HG03135 (cell line): ENCODE data around the gene DENND2A.
"Not testable (repeated sequence)": the region's sequence is repeated elsewhere in the genome, so short reads cannot be mapped to it uniquely, and the experiment has no call there.

Experiments
- ATAC-seq: cut with Tn5 transposase; IDR thresholded peaks from one replicate; pipeline ENCODE4 v1.9.1; 2021; ENCODE audit warnings: mild to moderate bottlenecking, moderate library complexity; ENCODE audit not compliant: unreplicated experiment

The DENND2A gene

GRCh38 chr7:140674356-140674800, 33.8 kb upstream of the DENND2A start:
- ATAC-seq = peak; percentile 42

DNA sequence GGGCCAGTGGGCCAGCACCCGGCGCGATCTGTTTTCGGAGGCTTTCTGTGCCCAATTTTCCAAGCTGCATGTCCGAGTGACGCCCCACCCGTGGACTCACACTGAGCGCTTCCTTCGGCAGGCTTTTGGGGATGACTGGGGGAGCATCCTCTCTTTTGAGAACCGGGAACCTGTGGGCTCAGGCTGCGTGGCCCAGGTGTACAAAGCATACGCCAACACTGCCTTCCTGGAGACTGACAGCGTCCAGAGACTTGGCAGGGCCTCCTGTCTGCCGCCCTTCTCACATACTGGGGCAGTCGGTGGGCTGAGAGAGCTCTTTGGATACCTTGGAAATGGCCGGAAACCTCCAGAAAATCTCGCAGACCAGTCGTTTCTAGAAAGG, 33.2 kb upstream of the DENND2A start:
- ATAC-seq = no peak

DNA sequence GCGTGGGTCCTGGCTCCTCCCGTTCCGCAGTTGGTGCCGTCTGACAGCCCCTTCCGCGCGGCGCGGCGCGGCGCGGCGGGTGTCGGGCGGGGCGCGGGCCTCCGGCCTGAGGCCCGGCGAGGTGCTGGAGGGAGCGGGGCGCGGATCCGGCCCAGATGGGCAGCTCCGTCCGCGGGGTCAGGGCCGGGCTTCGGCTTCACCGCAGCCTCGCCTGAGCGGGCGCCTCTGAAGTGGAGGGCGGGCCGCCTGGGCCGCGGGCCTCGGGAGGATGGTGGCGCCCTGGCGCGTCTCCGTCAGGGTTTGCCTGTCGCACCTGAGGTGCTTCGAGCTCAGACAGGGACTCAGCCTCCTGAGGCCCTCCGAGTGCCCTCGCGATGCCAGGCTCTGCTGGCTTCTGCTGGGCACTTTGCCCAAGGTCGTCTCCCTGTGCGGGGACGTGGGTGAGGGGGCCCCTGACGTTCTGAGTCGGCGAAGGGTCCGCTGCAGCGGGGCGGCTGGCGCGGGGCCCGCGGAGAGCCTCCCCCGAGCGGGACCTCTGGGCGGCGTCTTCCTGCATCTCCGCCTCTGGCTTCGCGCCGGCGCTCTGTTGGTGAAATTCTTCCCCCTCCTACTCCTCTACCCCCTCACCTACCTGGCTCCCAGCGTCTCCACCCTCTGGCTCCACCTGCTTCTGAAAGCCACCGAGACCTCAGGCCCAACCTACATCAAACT, 32.6 kb upstream of the DENND2A start:
- peak; percentile 42 for ATAC-seq

DNA sequence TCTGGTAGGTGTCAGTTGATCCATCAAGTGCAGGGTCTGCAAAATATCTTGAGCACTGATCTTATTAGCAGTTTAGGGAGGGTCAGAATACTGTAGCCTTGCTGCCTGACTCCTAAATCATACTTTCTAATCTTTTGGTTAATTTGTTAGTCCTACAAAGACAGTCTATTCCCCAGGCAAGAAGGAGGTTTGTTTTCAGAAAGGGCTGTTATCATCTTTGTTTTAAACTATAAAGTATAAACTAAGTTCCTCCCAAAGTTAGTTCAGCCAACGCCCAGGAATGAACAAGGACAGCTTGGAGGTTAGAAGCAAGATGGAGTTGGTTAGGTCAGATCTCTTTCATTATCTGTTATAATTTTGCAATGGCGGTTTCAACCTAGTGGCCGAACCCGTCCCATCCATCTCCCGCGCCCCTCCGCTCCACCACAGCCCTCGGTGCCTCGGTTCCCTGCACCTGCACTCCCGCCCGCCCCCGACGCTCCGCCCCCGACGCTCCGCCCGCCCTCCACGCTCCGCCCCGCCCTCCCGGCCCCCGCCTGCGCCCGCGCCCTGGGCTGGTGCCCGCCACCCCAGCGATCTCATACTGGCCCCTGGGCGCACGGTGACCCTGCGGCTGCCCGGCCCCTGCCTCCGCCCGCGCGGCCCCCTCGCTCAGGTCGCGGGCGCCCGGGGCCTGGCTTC, 31.9 kb upstream of the DENND2A start, which contains the start of gene ADCK2:
Gene ADCK2 (plus strand): TSS at position 564 of the 681 bp plus-strand sequence. CDS start 386 bp downstream, outside the sequence.
- peak; percentile 44 for ATAC-seq

DNA sequence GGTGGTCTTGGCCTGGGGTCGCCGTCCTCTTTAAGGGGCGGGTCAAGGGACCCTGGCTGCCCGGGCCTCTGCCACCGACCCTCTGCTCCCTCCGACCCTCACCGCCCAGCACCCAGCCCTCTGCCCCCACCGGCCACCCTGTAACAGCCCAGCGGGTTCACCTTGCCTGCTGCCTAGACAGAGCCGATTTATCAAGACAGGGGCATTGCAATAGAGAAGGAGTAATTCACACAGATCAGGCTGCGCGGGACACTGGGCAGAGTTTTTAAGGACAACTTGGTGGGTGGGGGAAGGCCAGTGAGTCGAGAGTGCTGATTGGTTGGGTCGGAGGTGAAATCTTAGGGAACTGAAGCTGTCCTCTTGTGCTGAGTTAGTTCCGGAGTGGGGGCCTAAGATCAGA, 31.4 kb upstream of the DENND2A start:
- no peak for ATAC-seq

- no peak for ATAC-seq
These were observed 29.8 kb upstream of the DENND2A start for GRCh38 chr7:140670343-140670935.

- not testable (repeated sequence) for ATAC-seq
These were observed 29.2 kb upstream of the DENND2A start for GRCh38 chr7:140669862-140670261.

DNA sequence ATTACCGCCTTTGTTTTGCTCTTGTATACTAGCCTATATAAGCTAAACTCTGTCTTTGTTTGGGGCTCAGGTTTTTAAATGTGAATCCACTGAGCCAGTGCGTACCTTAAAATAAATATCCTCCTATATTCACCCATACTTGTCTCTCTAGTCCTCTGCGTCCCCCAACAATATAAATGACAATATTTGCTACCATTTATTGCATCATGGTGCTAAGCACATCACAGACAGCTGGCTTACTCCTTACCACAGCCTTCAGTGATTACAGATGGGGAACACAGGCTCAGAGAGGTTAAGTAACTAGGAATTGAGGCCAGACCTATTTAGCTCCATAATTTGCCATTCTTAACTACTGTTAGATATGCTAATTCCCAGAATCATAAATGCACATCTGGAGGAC, 28.7 kb upstream of the DENND2A start:
- no peak for ATAC-seq

- no peak for ATAC-seq
These were observed 28.0 kb upstream of the DENND2A start for GRCh38 chr7:140668641-140669040.

GRCh38 chr7:140667476-140667875, 26.9 kb upstream of the DENND2A start:
- ATAC-seq = no peak

- not testable (repeated sequence) for ATAC-seq
These were observed 22.3 kb upstream of the DENND2A start for GRCh38 chr7:140662938-140663337.

- ATAC-seq = no peak
These were observed 20.5 kb upstream of the DENND2A start for GRCh38 chr7:140661124-140661523.

GRCh38 chr7:140659856-140660255, 19.2 kb upstream of the DENND2A start:
- ATAC-seq = no peak

DNA sequence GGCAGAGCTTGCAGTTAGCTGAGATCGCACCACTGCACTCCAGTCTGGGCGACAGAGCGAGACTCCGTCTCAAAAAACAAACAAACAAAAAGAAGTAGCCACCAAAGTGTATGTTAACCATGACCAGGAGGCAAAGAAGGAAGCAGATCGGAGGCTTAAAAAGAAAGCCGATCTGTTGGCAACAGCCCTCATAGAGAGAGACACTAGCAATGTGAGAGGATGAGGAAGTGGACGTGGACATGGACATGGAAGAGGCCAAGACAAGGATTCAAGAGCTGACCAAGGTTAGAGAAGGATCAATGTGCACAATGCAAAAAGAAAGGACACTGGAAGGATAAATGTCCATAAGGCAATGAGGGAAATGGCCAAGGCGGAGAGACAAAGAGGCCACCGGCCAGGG, 17.3 kb upstream of the DENND2A start:
- ATAC-seq = no peak

DNA sequence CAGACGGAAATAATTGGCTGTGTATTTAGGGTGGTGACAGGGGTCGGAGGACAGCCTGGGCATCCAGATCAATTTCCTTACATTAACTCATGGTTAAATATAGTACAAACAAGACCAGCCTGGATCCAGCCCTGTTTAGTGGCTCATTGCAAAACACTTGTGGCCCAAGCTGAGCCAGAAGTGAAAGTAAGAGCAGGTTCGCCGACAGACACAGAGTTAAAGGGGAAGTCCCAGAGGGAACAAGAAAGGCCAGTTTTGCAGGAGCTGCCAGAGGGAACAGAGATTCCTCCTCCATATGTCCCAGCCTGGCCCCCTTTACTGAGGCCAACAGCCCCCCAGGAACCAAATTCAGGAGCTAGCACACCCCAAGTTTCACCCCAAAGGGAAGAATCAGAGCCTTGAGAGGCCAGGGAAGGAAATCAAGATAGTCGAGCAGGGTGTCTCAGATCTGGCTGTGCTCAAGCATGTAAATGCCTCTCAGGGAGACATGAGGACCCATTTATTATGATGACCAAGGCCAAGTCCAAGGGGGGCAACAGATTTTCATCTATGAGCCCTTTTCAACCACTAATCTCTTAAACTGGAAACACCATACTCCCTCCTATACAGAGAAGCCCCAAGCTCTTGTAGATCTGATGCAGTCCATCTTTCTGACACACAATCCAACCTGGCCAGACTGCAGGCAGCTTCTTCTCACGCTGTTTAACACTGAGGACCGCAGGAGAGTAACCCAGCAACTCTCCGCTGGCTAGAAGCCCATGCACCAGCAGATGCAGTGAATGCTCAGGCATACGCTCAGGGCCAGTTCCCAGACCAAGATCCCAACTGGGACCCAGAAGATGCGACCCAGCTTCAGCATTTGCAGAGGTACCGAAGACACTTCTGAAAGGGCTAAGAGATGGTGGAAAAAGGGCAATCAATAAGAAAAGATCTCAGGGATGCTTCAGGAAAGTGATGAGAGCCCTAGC, 16.2 kb upstream of the DENND2A start:
- peak; percentile 73 for ATAC-seq

GRCh38 chr7:140655511-140656408, 15.1 kb upstream of the DENND2A start:
- ATAC-seq = no peak

DNA sequence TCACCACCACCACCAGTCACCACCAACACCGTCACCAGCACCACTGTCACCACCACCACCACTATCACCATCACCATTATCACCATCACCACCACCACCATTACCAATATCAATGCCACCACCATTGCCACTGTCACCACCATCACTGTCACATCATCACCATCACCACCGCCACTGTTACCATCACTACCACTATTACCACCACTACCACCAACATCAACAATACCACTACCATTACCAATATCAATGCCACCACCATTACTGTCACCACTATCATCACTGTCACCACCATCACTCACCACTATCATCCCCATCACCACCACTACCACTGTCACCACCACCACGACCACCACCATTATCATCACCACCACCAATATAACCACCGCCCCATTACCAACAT, 14.0 kb upstream of the DENND2A start:
- no peak for ATAC-seq

- ATAC-seq = no peak
These were observed 13.4 kb upstream of the DENND2A start for GRCh38 chr7:140654109-140654387.

DNA sequence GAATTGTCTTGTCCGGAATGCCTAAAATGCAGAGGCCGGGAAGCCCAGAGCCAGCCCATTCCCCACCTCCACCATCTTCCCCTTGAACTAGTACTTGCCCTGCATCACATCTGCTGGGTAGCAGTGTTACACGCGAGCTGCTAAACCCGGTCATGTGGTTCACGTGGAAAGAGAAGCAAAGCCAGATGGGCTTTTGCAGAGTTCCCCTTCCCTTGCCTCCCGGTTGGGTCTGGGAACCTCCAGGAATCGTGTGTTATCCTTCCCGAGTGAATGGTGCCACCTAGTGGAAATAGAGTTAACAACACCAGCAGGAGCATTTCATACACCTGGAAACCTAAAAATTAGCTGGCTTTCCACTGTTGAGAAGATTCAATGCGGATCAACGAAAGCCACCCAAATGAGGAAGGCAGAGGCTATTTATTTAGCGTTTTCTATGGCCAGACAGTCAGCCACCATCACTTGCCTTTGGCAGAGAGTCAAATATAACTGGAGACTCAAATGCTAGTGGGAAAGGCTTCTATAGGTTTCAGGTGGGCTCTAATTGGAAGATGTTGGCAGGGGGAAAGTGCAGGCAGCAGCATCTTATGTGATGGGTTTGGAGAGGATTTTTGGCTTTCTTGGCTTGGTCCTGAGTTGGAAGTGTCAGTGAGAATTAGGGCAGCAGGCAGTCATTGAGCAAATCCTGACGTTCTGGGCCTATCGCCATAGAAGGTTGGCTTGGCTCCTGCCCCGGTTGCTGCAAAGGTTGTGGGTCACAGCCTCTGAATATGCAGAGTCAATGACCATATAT, 12.9 kb upstream of the DENND2A start:
- no peak for ATAC-seq
